ENCODE measurements around the gene RPS25. TPM values are rescaled to one million over a fixed set of nuclear protein-coding genes. Genes with fewer than 3 reads are reported as not detected.
"Not testable (repeated sequence)": the region's sequence is repeated elsewhere in the genome, so short reads cannot be mapped to it uniquely, and the experiment has no call there.

The RPS25 gene
- total RNA-seq, 2 experiments from 2014 or later, result 1,524 to 1,591 TPM

- Mint-ChIP-seq H3K4me3 (no peak overlapping the region), H3K36me3 (no peaks in the 10 kb centered on the region), H3K4me1 (peaks cover 3% of the 10 kb centered on the region), H3K27ac (no peak overlapping the region), H3K9me3 (no peaks in the 10 kb centered on the region), H3K27me3 (no peaks in the 10 kb centered on the region)
- DNase-seq, result no peak
Observed at GRCh38 chr11:118979434-118979833, 38.7 kb downstream of the RPS25 start.

- peaks cover 3% of the 10 kb centered on the region for H3K4me1 Mint-ChIP-seq
- no peaks in the 10 kb centered on the region for H3K36me3 Mint-ChIP-seq
- no peak for DNase-seq
- no peaks in the 10 kb centered on the region for H3K9me3 Mint-ChIP-seq
- H3K27me3 Mint-ChIP-seq, result peaks cover 6% of the 10 kb centered on the region
- no peak overlapping the region for H3K4me3 Mint-ChIP-seq
- no peak overlapping the region for H3K27ac Mint-ChIP-seq
Observed at GRCh38 chr11:118975771-118976709, 42.1 kb downstream of the RPS25 start.

GRCh38 chr11:118973985-118974384 lies 44.2 kb downstream of the RPS25 start:
- Mint-ChIP-seq H3K27ac (no peak overlapping the region), H3K36me3 (no peaks in the 10 kb centered on the region), H3K9me3 (no peaks in the 10 kb centered on the region)

GRCh38 chr11:118971646-118972045 lies 46.5 kb downstream of the RPS25 start, which contains the start of gene FOXR1:
FOXR1 (plus strand) TSS chr11:118971761; CDS start chr11:118971932, 171 bp downstream.
- Mint-ChIP-seq H3K4me1 (no peaks in the 10 kb centered on the region), H3K4me3 (no peak within 1 kb of the TSS), H3K27ac (no peak within 1 kb of the TSS), H3K9me3 (no peaks in the 10 kb centered on the region), H3K36me3 (no peaks in the 10 kb centered on the region), H3K27me3 (peaks cover 18% of the 10 kb centered on the region)
- DNase-seq, result no peak

More at GRCh38 chr11:118973985-118974384, 44.2 kb downstream of the RPS25 start:
- peaks cover 18% of the 10 kb centered on the region for H3K27me3 Mint-ChIP-seq
- DNase-seq, result no peak
- H3K4me1 Mint-ChIP-seq, result no peaks in the 10 kb centered on the region
- no peak overlapping the region for H3K4me3 Mint-ChIP-seq

- not testable (repeated sequence) for H3K4me1 Mint-ChIP-seq, H3K27ac Mint-ChIP-seq, H3K9me3 Mint-ChIP-seq, DNase-seq, H3K4me3 Mint-ChIP-seq, H3K36me3 Mint-ChIP-seq
- H3K27me3 Mint-ChIP-seq, result peaks cover 18% of the 10 kb centered on the region
Observed at GRCh38 chr11:118969508-118969907, 48.6 kb downstream of the RPS25 start.

Other genes starting within 250 kb of the RPS25 start
- 100 to 1,000 TPM; 148 to 150 TPM for gene DDX6, start 227.2 kb downstream of the RPS25 start, total RNA-seq
- gene CXCR5, start 134.5 kb downstream of the RPS25 start, total RNA-seq, result 1 to 10 TPM; 1.5 to 1.6 TPM
- gene BCL9L, start 92.4 kb downstream of the RPS25 start, total RNA-seq, result 10 to 100 TPM; 34.9 to 38.8 TPM
- under 1 TPM; 0.48 to 0.49 TPM for gene UPK2, start 62.0 kb downstream of the RPS25 start, total RNA-seq
- gene FOXR1, start 46.6 kb downstream of the RPS25 start, total RNA-seq, result not detected
- gene CENATAC, start 20.2 kb downstream of the RPS25 start, total RNA-seq, result 10 to 100 TPM; 24.8 to 28.3 TPM
- 100 to 1,000 TPM; 114 to 127 TPM for gene TRAPPC4, start 423 bp upstream of the RPS25 start, total RNA-seq
- gene SLC37A4, start 12.5 kb upstream of the RPS25 start, total RNA-seq, result 10 to 100 TPM; 28.2 to 30.1 TPM
- gene HYOU1, start 38.9 kb upstream of the RPS25 start, total RNA-seq, result 100 to 1,000 TPM; 121 to 125 TPM
- gene VPS11, start 49.5 kb upstream of the RPS25 start, total RNA-seq, result 10 to 100 TPM; 19.2 to 20.2 TPM
- 10 to 100 TPM; 42.1 to 43.0 TPM for gene HMBS, start 66.5 kb upstream of the RPS25 start, total RNA-seq
- 10 to 100 TPM; 58.3 to 63.6 TPM for gene DPAGT1, start 83.5 kb upstream of the RPS25 start, total RNA-seq
- gene C2CD2L, start 89.0 kb upstream of the RPS25 start, total RNA-seq, result 10 to 100 TPM; 19.3 to 20.0 TPM
- 10 to 100 TPM; 20.3 to 21.5 TPM for gene HINFP, start 103.2 kb upstream of the RPS25 start, total RNA-seq
- gene ABCG4, start 130.7 kb upstream of the RPS25 start, total RNA-seq, result under 1 TPM; 0.12 to 0.22 TPM
- 10 to 100 TPM; 19.3 to 20.7 TPM for gene NLRX1, start 150.4 kb upstream of the RPS25 start, total RNA-seq
- gene NHERF4, start 167.1 kb upstream of the RPS25 start, total RNA-seq, result not detected
- gene CBL, start 188.0 kb upstream of the RPS25 start, total RNA-seq, result 10 to 100 TPM; 21.4 TPM